8988T (cell line): ENCODE measurements around the gene C2CD3.
"Not testable (repeated sequence)": the region's sequence is repeated elsewhere in the genome, so short reads cannot be mapped to it uniquely, and the experiment has no call there.

Source experiments
- DNase-seq: peaks from one replicate; pipeline ENCODE4 v3.0.0; 2011

C2CD3 gene

GRCh38 chr11:74001822-74002286 lies 168.9 kb downstream of the C2CD3 start:
- DNase-seq: no peak

GRCh38 chr11:74000307-74001133 lies 170.3 kb downstream of the C2CD3 start:
- DNase-seq: no peak

- no peak for DNase-seq
Observed at GRCh38 chr11:73999581-74000306, 171.1 kb downstream of the C2CD3 start.

GRCh38 chr11:73998846-73999575 lies 171.8 kb downstream of the C2CD3 start:
- no peak for DNase-seq

GRCh38 chr11:73997120-73997770 lies 173.6 kb downstream of the C2CD3 start:
- DNase-seq: no peak

GRCh38 chr11:73996161-73996747 lies 174.5 kb downstream of the C2CD3 start:
- DNase-seq: no peak

GRCh38 chr11:73995731-73996130 lies 175.1 kb downstream of the C2CD3 start:
- DNase-seq: no peak

- DNase-seq: no peak
Observed at GRCh38 chr11:73995247-73995646, 175.6 kb downstream of the C2CD3 start.

- DNase-seq: no peak
Observed at GRCh38 chr11:73991471-73992006, 179.3 kb downstream of the C2CD3 start.

- no peak for DNase-seq
Observed at GRCh38 chr11:73990730-73991129, 180.1 kb downstream of the C2CD3 start.

- peak; percentile 17 for DNase-seq
Observed at GRCh38 chr11:73989156-73989555, 181.6 kb downstream of the C2CD3 start.

GRCh38 chr11:73988227-73988626 lies 182.6 kb downstream of the C2CD3 start:
- no peak for DNase-seq

- DNase-seq: not testable (repeated sequence)
Observed at GRCh38 chr11:73985661-73986060, 185.1 kb downstream of the C2CD3 start.

- DNase-seq: peak; percentile 11
Observed at GRCh38 chr11:73983741-73984538, 186.9 kb downstream of the C2CD3 start.

GRCh38 chr11:73982990-73983740 lies 187.6 kb downstream of the C2CD3 start:
- DNase-seq: peak; percentile 97

- peak; percentile 92 for DNase-seq
Observed at GRCh38 chr11:73982595-73982989, 188.2 kb downstream of the C2CD3 start, which contains the start of gene UCP2. UCP2 (minus strand) TSS chr11:73982843; CDS start chr11:73978378, 4,465 bp downstream.

- DNase-seq: peak; percentile 7
Observed at GRCh38 chr11:73981051-73981805, 189.6 kb downstream of the C2CD3 start.

GRCh38 chr11:73980001-73980961 lies 190.5 kb downstream of the C2CD3 start:
- peak; percentile 20 for DNase-seq
